Neural cell (in vitro differentiated cells): ENCODE data around the gene DDX51. TPM values are rescaled to one million over a fixed set of nuclear protein-coding genes. Genes with fewer than 3 reads are reported as not detected.

ENCODE experiments used
- H2AFZ ChIP-seq: fragments of 200-600, 300-800 bp; sonication (generic), shearing (Covaris generic); 2 replicates; pipeline ENCODE4 v1.6.0; 2014; ENCODE audit warnings: low read depth, mild to moderate bottlenecking, antibody characterized with exemption, low read length, moderate library complexity
- H3F3A ChIP-seq: fragments of 200-600 bp; shearing (Covaris generic); 2 replicates; pipeline ENCODE4 v1.6.1; 2016; ENCODE audit warnings: mild to moderate bottlenecking, moderate library complexity, mixed read lengths, antibody characterized with exemption, low read length; ENCODE audit not compliant: insufficient read depth, poor library complexity, severe bottlenecking
- H3K27ac ChIP-seq: fragments of 200-600, 300-800 bp; sonication (generic), shearing (Covaris generic); 2 replicates; pipeline ENCODE4 v1.5.1; 2014; ENCODE audit warnings: mild to moderate bottlenecking, low read length, moderate library complexity
- H3K27me3 ChIP-seq: fragments of 300-800, 200-600 bp; sonication (generic), shearing (Covaris generic); 2 replicates; pipeline ENCODE4 v1.6.0; 2014; ENCODE audit warnings: mild to moderate bottlenecking, low read depth, low read length, moderate library complexity; ENCODE audit not compliant: insufficient read depth
- H3K36me3 ChIP-seq: fragments of 300-800, 200-600 bp; sonication (generic), shearing (Covaris generic); 2 replicates; pipeline ENCODE4 v1.5.1; 2014; ENCODE audit warnings: mild to moderate bottlenecking, antibody characterized with exemption, low read length, moderate library complexity; ENCODE audit not compliant: insufficient read depth
- H3K4me2 ChIP-seq: fragments of 300-800, 200-600 bp; sonication (generic), shearing (Covaris generic); 2 replicates; pipeline ENCODE4 v1.6.0; 2014; ENCODE audit warnings: mild to moderate bottlenecking, low read length
- H3K4me3 ChIP-seq: fragments of 300-800, 200-600 bp; sonication (generic), shearing (Covaris generic); 2 replicates; pipeline ENCODE4 v1.5.1; 2014; ENCODE audit warnings: mild to moderate bottlenecking, low read length, moderate library complexity
- H3K79me2 ChIP-seq: fragments of 200-600 bp; shearing (Covaris generic); replicated peaks from 2 replicates; pipeline ENCODE4 v1.6.0; 2014; ENCODE audit warnings: mild to moderate bottlenecking, low read length, moderate library complexity; ENCODE audit not compliant: insufficient read depth
- H3K9ac ChIP-seq: fragments of 300-800, 200-600 bp; sonication (generic), shearing (Covaris generic); 2 replicates; pipeline ENCODE4 v1.6.1; 2016; ENCODE audit warnings: mild to moderate bottlenecking, low read length, mixed read lengths
- H3K9me2 ChIP-seq: fragments of 200-600 bp; shearing (Covaris generic); 2 replicates; pipeline ENCODE4 v1.6.1; 2016; ENCODE audit warnings: mild to moderate bottlenecking, low read length, mixed read lengths; ENCODE audit not compliant: insufficient read depth
- H3K9me3 ChIP-seq: fragments of 200-600, 300-800 bp; sonication (generic), shearing (Covaris generic); 2 replicates; pipeline ENCODE4 v1.6.1; 2016; ENCODE audit warnings: mild to moderate bottlenecking, mixed run types, low read length, moderate library complexity, mixed read lengths
- H4K20me1 ChIP-seq: fragments of 200-600 bp; shearing (Covaris generic); 2 replicates; pipeline ENCODE4 v1.6.1; 2016; ENCODE audit warnings: mild to moderate bottlenecking, mixed run types; ENCODE audit not compliant: insufficient read depth
- CTCF ChIP-seq: fragments of 450-650 bp; IDR thresholded peaks from 2 replicates; pipeline ENCODE4 v1.5.1; 2014; ENCODE audit warnings: antibody characterized with exemption, mild to moderate bottlenecking, moderate library complexity; ENCODE audit not compliant: poor library complexity, severe bottlenecking
- EP300 ChIP-seq: fragments of 450-650 bp; conservative IDR thresholded peaks from 2 replicates; pipeline ENCODE4 v1.6.1; 2014; ENCODE audit warnings: antibody characterized with exemption, mild to moderate bottlenecking, moderate library complexity; ENCODE audit not compliant: poor library complexity, severe bottlenecking
- EZH2 ChIP-seq: fragments of 200-600, 300-800 bp; shearing (Covaris generic), sonication (generic); IDR thresholded peaks from 2 replicates; pipeline ENCODE4 v1.6.1; 2014; ENCODE audit warnings: antibody characterized with exemption, low read length, borderline replicate concordance, mild to moderate bottlenecking; ENCODE audit not compliant: insufficient read depth, poor library complexity, severe bottlenecking
- MXI1 ChIP-seq: fragments of 450-650 bp; conservative IDR thresholded peaks from 2 replicates; pipeline ENCODE4 v1.6.1; 2014; ENCODE audit warnings: antibody characterized with exemption, mild to moderate bottlenecking; ENCODE audit not compliant: poor library complexity, severe bottlenecking
- POLR2AphosphoS5 ChIP-seq: IDR thresholded peaks from 2 replicates; pipeline ENCODE4 v1.6.1; 2012
- RAD21 ChIP-seq: fragments of 450-650 bp; conservative IDR thresholded peaks from 2 replicates; pipeline ENCODE4 v1.6.1; 2014; ENCODE audit warnings: antibody characterized with exemption, mild to moderate bottlenecking, moderate library complexity
- REST ChIP-seq: IDR thresholded peaks from 2 replicates; pipeline ENCODE4 v1.6.1; 2012; ENCODE audit warnings: borderline replicate concordance
- SMC3 ChIP-seq: fragments of 450-650 bp; conservative IDR thresholded peaks from 2 replicates; pipeline ENCODE4 v1.6.1; 2014; ENCODE audit warnings: antibody characterized with exemption, mild to moderate bottlenecking, moderate library complexity; ENCODE audit not compliant: poor library complexity
- TAF1 ChIP-seq: IDR thresholded peaks from 2 replicates; pipeline ENCODE4 v1.6.1; 2012; ENCODE audit warnings: low read depth
- polyA plus RNA-seq: library from polyadenylated mRNA; depleted of rRNA; stranded (reverse); fragments of >200 nt; gene quantifications from 2 replicates; pipeline ENCODE4 v1.2.3, GENCODE V29; 2014

The DDX51 gene
- polyA plus RNA-seq, 1 donor from 2014 or later, result 17.6 TPM

DNA sequence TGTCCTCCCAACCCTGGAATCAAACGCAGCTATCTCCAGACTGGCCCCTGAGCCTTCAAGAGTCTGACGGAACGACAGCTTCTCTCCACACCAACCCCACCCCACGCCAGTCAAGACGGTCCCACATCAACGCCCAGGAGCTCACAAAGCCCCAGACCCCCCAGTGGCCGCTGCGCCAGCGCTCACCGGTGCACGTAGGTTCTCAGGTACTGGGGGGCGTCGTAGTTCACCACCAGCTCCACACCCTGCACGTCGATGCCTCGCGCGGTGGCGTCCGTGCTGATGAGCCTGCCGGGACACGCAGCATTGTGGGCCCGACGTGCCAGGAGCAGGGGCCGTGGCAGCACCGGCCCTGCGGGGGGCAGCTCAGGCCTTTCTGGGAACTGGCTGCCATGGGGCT lies 4.2 kb downstream of the DDX51 start:
- Histone ChIP-seq H3K4me2 (no peak overlapping the region), H3K27ac (no peak overlapping the region), H3K9me3 (no peaks in the 10 kb centered on the region), H3K9me2 (no peaks in the 10 kb centered on the region), H3K79me2 (peaks cover 10% of the 10 kb centered on the region), H3K36me3 (no peaks in the 10 kb centered on the region), H3K9ac (no peak overlapping the region), H3K27me3 (no peaks in the 10 kb centered on the region), H4K20me1 (no peaks in the 10 kb centered on the region), H2AFZ (no peak overlapping the region), H3K4me3 (no peak overlapping the region), H3F3A (no peaks in the 10 kb centered on the region)
- no peak for TF ChIP-seq REST
- TF ChIP-seq POLR2AphosphoS5, result no peak
- no peak for TF ChIP-seq TAF1
- no peak for TF ChIP-seq EZH2
- no peak for TF ChIP-seq RAD21
- TF ChIP-seq CTCF, result no peak
- no peak for TF ChIP-seq SMC3
- TF ChIP-seq MXI1, result no peak
- no peak for TF ChIP-seq EP300

- H3K9ac ChIP-seq, result no peak overlapping the region
- H3F3A ChIP-seq, result no peaks in the 10 kb centered on the region
- no peak overlapping the region for H3K4me2 ChIP-seq
- H4K20me1 ChIP-seq, result no peaks in the 10 kb centered on the region
- no peak overlapping the region for H2AFZ ChIP-seq
- no peaks in the 10 kb centered on the region for H3K27me3 ChIP-seq
- H3K9me3 ChIP-seq, result no peaks in the 10 kb centered on the region
- peaks cover 5% of the 10 kb centered on the region for H3K79me2 ChIP-seq
- H3K9me2 ChIP-seq, result no peaks in the 10 kb centered on the region
- no peaks in the 10 kb centered on the region for H3K36me3 ChIP-seq
- TF ChIP-seq MXI1 (no peak), SMC3 (no peak), CTCF (no peak), EZH2 (no peak), REST (no peak), TAF1 (no peak), EP300 (no peak)
- H3K27ac ChIP-seq, result no peak overlapping the region
- no peak overlapping the region for H3K4me3 ChIP-seq
These were observed 4.9 kb downstream of the DDX51 start for GRCh38 chr12:132138941-132139871.
